DMS114 treated with DMSO at 0.1 percent for 48 hours (cell line): Measurements from ENCODE around the gene C2orf68.
A peak's percentile ranks its signal among the peaks of the same experiment; 100 is the strongest.
"Not testable (repeated sequence)": the region's sequence is repeated elsewhere in the genome, so short reads cannot be mapped to it uniquely, and the experiment has no call there.

Experiments
- DNase-seq: peaks from one replicate; lab custom pipeline; 2025; ENCODE audit not compliant: unreplicated experiment; lab: John Stamatoyannopoulos, UW

The C2orf68 gene

DNA sequence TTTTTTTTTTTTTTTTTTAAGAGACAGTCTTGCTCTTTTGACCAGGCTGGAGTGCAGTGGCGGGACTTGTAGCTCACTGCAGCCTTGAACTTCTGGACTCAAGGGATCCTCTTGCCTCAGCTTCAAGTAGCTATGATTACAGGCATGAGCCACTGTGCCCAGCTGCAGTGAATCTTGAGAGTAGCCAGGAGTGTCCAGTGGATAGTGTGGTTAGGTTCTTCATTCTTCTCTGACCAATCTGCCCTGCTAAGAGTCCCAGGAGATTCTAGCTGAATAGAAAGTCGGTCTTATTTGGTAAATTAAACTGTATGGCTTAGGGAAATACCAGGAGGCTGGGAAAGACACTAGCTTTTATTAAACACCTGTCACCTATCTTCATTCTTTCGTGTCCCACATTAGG, 19.4 kb upstream of the C2orf68 start:
- DNase-seq, result no peak

DNA sequence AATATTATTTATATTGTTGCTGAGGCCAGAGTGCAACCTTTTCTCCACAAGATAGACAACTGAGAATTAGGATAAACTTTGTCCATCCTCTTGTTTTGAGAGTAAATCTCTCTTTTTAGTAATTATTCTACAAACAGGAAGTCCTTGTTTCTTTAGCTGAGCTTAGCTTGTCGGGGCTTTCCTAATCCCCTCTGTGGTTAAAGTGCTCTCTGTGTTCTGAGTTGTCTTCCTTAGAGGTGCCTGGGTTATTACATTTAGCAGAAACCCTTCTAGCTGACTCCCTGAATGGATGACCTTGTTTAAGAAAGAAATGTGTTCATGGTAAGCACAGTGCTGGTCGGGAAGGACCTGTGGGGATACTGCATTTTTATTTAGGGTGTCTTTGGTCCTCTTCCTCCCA, 16.8 kb upstream of the C2orf68 start:
- no peak for DNase-seq

DNA sequence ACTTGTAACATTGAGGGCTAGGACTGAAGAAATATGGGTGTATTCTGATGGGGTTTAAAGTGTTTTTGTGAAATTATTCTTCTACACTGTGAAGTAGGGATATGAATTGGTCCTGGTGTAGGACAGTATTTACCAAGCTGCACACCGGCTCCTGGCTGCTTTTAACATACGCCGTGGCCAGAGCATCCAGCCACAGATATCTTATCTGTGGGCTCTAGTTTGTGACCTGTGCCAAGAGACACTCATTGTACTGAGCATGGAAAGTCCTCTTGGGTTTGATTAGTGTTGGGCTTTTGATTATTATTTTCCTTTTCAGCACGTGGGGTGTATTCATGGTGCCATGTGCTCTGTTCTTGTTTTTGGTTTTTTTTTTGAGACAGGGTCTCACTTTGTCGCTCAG, 12.1 kb upstream of the C2orf68 start:
- no peak for DNase-seq

DNA sequence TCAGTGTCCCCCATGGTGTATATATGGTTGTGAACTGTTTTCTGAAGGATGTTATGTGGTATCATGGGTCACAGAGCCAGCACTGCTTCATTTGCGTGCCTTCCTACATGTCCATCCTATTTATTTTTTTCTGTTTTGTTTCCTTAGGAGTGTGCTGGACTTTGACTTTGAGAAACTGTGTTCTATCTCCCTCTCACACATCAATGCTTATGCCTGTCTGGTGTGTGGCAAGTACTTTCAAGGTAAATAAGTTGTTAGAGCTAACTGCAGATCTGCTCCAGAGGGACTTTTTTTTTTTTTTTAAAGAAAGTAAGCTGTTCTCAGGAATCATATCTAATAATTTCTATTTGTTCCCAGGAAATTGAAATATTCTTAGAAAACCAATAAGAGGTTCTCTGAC, 9.5 kb upstream of the C2orf68 start:
- no peak for DNase-seq

DNA sequence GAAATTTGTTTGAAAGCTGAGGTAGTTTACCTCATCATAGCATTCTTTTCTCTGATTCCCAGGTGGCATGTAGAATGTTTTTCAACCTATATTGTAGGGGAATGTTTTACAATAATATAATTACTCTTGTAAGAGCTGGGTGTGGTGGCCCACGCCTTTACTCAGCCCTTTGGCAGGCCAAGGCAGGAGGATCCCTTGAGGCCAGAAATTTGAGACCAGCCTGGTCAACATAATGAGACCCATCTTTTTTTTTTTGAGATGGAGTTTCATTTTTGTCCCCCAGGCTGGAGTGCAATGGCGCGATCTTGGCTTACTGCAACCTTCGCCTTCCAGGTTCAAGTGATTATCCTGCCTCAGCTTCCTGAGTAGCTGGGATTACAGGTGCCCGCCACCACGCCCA, 7.8 kb upstream of the C2orf68 start:
- no peak for DNase-seq

DNA sequence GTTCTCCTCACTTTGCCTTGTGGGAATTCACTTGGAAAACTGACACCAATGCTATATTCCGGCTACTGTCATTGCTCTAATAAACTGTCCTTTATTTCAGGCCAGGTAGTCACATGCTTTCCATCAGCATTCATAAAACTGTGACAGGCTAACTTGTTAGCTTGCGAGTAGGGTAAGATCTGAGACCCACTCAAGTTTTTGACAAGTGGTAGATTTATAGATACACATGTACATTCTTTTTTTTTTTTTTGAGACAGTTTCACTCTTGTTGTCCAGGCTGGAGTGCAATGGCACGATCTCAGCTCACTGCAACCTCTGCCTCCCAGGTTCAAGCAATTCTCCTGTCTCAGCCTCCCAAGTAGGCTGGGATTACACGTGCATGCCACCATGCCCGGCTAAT, 5.9 kb upstream of the C2orf68 start:
- not testable (repeated sequence) for DNase-seq

DNA sequence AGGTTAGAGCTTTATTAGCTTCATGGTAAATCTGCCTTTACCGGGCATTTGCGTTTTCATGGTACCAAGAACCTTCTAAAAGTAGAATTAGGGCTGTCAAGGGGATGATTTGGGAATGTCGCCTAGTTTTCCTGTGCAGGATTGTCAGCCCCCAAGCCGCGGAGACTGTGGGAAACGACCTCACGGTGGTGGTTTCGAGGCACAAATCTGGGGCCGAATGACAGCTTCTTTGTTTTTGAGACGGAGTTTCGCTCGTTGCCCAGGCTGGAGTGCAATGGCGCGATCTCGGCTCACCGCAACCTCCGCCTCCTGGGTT, 3.5 kb upstream of the C2orf68 start:
- DNase-seq, result no peak

DNA sequence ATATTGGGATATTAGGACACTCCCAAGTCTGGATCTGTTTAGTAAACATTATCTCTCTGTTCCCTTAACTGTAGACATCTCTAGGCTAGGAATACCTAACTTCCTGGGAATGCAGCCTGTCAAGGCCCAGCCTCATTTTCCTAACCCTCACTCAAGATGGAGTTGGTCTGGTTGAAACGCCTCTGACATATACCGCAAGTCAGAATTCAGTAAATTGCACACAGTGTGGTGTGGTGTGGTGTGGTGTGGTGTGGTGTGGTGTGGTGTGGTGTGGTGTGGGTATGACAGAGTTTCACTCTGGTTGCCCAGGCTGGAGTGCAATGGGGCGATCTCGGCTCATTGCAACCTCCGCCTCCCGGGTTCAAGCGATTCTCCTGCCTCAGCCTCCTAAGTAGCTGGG, 2.9 kb upstream of the C2orf68 start:
- DNase-seq, result not testable (repeated sequence)

DNA sequence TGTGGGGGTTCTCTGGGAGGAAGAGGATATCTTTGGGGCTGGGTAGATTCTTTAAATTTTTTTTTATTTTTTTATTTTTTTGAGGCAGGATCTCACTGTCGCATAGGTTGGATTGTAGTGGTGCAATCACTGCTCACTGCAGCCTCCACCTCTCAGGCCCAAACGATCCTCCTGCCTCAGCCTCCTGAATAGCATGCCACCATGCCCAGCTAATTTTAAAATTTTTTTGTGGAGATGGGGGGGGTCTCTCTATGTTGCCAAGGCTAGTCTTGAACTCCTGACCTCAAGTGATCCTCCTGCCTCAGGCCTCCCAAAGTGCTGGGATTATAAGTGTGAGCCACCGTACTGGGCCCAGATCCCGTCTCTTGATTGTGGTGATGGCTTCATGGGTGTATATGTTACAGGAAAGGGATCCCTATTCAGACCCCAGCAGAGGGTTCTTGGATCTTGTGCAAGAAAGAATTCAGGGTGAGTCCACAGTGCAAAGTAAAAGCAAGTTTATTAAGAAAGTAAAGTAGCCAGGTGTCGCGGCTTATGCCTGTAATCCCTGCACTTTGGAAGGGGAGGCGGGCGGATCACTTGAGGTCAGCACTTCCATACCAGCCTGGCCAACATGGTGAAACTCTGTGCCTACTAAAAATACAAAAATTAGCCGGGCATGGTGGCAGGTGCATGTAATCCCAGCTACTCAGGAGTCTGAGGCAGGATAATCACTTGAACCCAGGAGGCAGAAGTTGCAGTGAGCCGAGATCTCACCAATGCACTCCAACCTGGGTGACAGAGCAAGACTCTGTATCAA, 2.0 kb upstream of the C2orf68 start:
- no peak for DNase-seq

DNA sequence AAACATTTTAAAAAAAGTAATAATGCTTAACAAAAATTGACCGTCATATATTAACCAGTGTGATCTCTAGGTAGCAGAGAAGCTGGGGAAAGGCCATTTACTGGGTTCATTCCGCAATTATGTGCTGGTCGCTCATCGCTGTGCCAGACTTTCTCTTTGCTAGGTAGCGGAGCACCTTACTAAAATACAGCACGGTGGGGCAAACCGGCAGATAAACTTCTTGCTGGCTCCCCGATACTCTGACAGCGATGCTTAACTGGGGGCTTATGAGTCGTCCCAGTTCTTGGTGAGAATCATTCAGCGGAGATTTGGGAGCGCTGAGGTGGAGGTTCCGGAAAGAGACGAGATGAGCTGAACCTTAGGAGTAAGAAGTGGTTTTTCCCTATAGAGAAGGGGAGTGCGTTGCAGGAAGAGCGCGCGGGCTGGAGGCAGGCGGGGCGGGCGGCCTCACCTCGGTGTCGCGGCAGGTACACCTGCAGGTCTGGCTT, 605 bp downstream of the C2orf68 start:
- no peak for DNase-seq

DNA sequence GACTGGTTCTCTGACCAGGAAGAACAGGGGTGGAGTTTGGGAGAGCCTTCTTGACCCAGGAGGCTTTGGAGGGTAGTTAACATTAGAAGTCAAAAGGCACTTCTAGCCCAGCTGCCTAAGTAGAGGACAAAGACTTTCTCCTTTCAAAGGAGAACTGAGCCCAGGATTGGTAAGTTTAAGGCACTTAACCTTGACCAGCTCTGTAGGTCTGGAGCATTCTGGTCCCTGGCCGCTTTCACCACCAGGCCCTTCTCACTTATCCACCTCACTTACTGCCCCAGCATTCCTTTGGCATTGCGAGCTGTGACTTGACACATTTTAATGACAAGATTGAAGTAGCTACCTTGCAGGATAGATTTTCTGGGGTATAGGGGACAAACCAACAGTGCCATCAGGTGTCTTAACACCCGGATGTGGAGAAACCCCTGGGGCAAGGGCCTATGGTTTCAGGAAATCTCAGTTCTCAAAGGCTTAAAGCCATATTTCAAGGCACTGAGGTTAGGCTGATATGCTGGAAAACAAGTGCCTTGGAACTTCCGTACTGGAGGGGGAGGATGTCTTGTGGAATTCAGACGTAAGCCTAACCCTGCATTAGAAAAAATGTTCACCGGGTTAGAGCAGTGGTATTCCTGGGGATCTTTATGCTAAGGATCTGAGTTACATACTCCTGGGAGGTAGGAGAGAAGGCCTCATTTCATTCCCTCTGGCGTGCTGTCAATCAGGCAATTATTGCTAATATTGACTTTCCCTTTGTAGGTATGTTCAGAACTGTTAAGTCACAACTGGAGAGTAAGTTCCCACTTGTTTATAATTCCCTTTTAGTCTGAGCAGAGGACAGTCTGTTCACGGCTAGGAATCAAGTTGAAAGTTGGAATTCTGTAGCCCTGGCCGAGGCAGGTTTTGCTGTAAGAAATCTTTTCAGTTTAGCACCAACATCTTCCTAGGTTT, 4.3 kb downstream of the C2orf68 start:
- DNase-seq, result no peak

DNA sequence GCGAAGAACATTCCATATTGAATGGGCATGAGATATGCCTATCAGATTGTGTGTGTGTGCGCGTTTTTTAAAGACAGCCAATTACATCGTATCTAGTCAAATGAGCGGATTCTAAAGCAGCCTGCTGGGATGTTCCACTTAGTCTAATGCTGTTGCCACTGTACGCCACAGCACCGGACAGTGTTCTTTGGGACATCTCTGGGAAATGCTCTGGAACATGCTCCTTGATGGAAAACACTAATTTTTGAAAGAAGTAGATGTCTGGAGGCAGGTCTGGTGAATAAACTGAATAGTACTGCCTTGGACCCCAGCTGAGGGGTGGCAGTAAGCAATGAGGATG, 5.8 kb downstream of the C2orf68 start:
- no peak for DNase-seq

DNA sequence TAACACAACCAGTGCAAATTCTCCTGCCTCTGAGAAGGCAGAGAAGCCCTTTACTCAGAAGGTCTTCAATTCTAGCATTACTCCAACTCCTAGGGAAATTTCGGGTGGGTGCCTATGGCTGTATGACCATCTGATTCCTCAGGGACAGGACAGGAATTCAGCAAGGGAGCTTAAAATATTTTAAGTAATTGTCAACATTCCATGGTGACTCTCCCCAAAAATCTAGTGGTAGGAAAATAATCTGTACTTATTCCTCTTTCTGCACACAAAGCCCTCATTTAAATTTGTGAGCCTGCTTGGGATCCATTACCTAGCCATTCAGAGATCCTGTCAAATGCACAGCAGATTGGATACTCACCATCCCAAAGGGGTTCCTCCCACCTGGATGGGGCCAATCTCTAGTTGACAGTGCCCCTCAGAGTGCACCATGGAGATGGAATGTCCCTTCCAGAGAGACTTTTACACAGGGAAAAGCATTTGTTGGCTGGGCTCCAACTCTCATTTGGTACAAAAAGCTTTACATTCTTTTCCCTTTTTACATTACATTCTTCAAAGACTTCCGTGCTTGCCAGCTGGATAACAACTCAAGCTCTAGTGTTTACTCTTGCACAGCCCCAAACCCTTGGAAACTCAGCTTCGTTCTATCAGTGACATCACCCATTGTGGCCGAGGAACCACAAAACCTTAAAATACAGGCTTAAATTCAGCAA, 6.3 kb downstream of the C2orf68 start:
- DNase-seq, result no peak

DNA sequence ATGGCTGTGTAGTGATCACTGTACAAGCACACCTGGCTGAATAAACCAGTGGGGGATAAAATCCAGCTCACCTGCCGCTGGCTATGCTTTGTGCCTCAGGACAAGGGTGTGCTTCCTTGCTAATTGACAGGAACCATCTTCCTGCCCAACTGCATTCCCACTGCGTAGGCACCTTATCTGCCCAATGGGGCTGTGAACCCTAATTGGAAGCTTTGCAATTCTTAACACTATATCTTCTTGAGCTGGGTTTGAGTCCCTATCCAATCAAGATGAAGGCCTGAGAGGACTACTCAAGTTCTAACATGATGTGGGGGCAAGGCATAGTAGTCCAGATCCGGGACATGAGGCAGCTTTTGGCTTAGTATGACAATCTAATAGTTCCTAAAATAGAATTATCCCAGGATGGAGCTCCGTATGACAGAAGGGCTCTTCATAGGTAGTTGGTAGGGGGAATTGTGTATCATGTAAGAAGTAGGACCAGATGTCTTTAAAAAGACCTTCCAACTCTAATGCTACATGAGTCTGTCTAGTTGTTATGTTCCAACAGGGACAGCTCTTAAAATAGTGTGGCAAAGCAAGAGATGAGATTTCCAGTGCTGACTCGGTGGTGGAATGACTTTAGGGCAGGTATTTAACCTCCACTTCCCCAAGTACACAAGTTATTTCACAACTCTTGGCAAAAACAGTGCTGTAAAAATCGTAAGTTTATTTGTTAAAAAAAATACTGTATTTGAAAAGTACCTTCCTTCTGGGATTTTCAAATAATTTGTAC, 7.1 kb downstream of the C2orf68 start:
- no peak for DNase-seq

DNA sequence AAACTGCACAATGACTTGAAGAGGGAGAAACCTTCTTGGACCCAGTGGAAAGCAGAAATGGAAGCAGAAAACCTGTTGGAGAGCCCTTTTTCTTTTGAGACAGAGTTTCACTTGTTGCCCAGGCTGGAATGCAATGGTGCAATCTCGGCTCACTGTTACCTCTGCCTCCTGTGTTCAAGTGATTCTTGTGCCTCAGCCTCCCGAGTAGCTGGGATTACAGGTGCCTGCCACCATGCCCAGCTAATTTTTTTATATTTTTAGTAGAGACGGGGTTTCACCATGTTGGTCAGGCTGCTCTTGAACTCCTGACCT, 7.8 kb downstream of the C2orf68 start:
- not testable (repeated sequence) for DNase-seq

DNA sequence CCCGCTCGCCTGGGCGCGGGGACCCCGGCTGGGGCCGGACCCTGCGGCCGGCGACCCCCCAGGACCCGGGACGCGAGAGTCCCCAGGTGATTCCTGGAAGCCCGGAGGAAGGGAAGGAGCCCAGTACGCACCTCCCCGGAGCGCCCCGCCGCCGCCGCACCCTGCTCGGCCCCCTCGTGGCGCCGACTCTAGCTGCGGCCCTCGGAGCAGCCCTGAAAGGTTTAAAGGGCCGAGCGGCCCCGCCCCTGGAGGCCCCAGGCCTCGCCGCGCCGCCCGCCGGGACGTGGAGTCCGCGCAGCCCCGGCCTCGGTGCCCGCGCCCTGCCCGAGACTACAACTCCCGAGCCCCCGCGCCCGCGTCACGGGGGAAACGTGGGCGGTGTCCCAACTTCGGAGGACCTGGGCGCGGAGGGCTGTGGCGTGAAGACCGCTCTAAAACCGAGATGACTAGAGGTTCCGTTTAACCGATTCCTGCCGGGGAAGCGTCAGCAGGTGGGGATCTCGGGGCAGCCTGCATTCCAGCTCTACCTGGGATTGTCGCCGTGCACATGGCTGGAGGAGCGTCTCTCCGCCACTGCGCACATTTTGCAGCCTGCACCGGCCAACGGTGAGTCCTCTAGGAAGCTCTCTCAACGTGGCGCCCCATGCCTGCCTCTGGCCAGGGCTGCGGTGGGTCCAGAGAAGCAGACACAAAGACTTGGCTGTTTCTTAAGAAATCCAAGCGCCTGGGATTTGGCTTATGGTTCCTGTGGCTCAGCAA, 9.2 kb downstream of the C2orf68 start, which contains the start of gene TMEM150A:
TSS of gene TMEM150A (minus strand) at position 223 of the 759 bp plus-strand sequence. CDS start 750 bp downstream, outside the sequence.
- DNase-seq, result peak; percentile 77

DNA sequence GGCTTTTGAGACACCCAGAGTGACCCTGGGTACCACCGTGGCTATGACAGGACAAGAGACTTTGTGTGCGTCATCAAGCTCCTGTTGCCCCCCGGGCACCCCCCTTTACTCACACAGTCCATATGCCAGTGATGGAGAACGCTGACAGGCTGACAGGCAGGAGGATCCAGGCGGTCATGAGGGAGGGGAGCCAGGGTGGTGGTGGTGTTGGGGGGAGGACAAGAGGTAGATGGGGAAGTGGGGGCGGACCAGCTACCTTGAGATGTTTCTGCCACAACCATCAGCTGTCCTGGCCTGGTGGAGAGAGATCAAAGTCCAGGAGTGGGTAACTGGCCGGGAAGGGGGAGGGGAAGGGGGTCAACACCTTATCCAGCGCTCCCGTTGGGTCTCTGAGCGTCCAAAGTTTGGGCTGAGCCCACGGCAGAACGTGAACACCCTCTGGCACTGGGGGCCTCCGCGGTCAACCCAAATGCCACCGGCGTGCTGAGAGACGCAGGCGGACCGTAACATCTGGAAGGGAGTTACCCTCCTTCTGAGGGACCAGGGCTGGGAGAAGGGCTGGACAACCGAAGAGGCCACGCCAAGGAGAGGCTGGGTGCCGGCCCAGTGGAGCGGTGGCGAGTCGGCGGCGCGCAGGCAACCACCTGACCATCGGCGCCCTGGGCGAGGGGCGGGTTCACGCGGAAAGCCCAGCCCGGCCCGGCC, 9.9 kb downstream of the C2orf68 start:
- no peak for DNase-seq

DNA sequence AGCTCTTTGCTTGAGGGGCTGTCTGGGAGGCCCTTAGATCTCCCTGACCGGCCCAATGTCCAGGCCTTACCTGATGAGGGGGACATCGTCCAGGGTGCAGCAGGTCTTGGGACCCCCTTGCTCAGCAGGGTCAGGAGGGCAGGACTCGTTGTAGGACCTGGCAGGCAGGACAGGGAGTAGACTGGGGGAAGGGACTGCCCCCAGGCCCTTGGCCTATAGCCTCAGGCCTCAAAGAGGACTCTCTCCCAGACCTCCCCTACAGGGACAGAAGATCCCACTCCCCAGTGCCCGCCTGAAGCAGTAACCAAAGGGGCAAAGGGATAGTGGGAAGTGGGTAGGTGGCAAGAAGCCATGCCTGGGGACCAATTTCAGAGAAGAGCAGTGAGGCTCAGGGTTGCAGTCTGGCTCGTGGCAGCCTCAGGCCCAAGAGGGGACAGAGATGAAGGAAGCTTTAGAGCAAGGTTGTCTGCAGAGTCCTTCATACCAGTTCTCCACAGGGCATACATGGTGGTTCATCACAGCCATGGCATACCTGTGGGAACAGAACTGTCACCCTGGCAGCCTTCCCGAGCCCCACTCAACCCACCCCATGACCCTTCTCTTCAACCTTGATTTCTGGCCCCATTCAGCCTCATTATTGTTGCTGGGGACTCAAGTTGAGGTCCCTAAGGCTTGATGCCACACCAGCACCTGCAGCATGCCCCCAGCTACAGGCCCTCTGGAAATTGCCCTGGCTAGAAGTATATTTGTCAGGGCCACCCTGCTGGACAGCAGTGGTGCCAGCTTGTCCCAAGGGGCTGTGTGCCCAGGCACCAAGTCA, 10.7 kb downstream of the C2orf68 start:
- no peak for DNase-seq

DNA sequence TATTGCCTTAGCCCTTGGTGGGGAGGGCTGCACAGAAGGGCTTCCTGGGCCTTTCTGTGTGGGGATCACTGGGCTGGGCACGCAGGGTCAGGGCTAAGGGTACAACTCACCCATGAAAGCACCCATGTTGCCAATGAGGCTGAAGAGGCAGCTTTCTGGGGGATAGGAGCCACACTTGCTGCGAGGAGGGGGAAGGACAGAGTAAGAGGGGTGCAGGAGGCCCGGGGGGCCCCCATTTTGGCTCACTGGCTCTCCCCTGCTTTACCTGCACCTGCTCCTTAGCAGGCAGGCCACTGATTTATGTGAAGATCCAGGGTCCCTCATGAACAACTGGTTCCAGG, 11.7 kb downstream of the C2orf68 start:
- DNase-seq, result no peak
